DMS153 treated with DMSO at 0.1 percent for 48 hours (cell line): ENCODE data around the gene HEPH.
A peak's percentile ranks its signal among the peaks of the same experiment; 100 is the strongest.
"Not testable (repeated sequence)": the region's sequence is repeated elsewhere in the genome, so short reads cannot be mapped to it uniquely, and the experiment has no call there.

ENCODE experiments used
- DNase-seq: peaks from one replicate; lab custom pipeline; 2025; ENCODE audit not compliant: unreplicated experiment; lab: John Stamatoyannopoulos, UW

The HEPH gene

DNA sequence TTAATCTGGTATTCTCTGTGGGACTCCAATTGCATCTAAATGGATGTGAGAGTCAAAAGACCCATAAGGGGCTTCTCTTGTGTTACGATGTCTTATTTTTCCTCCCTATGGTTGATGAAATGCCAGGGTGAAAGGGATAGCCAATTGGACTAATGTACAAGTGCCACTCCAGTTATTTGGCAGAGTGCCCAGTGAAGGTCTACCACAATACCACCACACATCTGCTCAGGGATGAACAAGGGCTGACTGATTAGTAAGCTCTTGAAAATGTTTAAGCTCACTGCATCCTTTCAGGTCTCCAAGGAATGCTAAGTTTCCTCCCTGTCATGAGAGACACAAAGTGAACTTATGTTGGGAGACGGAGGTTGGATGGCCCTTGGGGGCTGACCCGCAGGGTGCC is 57.8 kb downstream of the HEPH start:
- peak; percentile 4 for DNase-seq

DNA sequence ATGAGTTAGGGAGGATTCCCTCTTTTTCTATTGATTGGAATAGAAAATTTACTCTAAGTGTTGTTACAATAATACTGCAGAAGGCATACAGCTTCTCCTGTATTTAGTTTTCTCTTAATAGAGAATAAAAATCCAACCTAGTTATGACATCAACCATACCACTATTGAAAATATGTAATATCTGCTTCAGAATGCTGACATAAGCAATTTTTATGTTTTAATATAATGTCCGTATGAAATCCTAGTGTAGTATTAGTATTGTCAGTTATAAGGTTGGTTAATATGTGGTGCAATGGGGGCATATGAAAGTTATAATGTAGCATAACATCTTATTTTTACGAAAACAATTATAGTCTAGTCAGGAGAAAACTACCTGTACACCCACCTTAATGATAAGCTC is 68.2 kb downstream of the HEPH start:
- no peak for DNase-seq

DNA sequence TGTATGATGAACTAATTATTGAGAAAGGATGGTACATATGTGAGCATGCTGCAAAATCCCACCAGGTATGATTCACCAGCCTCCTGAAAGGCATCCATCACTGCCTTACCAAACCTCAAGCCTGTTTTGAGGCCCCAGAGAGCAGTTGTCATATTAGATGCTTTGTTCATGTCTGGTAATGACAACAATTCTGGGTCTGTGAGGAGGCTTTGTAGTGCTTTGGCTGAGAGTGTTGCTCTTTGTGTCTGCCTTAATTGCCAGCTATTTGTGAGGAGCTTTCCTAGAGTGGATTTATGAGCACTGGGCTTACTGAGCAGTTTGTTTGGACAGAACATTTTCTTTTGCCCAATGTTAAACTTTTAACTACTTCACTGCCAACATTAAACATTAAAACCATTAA is 69.2 kb downstream of the HEPH start:
- DNase-seq = no peak

DNA sequence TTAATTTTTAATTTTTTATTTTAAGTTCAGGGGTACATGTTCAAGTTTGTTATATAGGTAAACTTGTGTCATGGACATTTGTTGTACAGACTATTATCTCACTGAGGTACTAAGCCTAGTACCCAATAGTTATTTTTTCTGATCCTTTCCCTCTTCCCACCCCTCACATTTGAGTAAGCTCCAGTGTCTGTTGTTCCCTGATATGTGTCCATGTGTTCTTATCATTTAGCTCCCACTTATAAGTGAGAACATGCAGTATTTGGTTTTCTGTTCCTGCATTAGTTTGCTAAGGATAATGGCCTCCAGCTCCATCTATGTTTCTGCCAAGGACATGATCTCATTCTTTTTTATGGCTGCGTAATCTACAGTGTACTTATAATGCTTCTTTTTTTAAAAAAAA is 69.9 kb downstream of the HEPH start:
- not testable (repeated sequence) for DNase-seq

DNA sequence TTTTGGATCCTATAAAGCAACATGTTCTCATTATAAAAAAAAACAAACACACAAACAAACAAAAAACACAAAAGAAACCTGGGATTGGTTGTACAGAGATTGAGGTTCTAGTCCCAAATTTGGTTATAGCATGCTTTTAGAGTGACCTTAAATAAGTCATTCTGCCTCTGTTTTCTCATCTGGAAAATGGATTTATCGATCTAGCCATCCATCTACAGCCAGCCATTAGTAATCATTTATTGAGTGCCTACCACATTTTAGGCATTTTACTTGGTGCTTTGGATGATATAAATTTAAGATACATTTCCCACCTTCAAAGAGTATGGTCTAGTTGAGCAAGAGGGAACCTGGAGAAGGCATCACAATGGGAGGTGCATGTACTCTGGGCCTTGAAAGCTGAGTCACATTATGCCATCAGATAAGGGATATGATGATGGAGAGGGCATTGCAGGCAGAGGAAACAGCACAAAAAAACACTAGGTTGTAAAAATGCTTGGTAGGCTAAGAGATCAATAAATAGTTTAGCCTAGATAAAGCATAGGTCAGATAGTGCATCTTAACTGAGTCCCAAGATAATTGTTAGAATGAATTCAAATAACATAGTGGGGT is 91.4 kb downstream of the HEPH start:
- no peak for DNase-seq

DNA sequence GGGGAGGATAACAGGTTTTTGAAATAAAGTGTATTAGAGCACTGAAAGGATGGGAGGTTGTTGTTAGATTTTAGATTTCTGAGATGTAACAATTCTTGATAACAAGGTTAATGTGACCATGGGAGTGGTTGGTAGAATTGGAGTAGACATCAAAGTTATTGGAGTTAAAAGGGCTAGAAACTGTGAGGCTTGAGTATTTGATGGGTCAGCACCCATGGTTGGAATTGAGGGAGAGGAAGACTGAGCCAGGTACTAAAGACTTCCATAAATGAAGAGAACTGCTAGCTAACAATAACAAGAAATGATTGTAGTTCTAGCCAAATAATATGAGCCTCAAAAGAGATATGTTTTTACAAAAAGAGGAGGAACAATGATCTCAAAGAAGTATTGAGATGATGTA is 98.8 kb downstream of the HEPH start:
- DNase-seq = no peak
